ENCODE measurements around the gene STAP2. TPM values are rescaled to one million over a fixed set of nuclear protein-coding genes. Genes with fewer than 3 reads are reported as not detected.

The STAP2 gene
- total RNA-seq, 1 donor from 2014 or later, result 97.3 TPM

DNA sequence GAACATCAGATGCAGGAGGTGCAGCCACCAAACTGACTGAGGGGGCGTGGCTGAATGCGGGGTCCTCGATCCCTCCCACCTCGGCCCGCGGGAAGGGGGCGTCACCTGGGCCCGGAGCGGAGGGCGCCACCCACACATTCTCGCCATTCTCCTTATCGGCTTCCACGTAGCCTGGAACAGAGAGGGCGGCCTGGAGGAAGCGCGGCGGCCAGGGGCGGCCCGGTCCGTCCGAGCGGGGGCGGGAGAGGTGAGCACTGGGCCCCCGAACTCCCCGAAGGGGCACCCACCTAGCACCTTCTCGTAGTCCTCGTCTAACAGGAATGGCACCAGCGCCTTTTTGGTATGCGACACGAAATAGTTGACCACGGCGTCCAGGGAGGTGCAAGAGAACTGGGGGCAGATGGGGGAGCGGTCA lies 11.8 kb downstream of the STAP2 start:
- ATAC-seq, result no peak

DNA sequence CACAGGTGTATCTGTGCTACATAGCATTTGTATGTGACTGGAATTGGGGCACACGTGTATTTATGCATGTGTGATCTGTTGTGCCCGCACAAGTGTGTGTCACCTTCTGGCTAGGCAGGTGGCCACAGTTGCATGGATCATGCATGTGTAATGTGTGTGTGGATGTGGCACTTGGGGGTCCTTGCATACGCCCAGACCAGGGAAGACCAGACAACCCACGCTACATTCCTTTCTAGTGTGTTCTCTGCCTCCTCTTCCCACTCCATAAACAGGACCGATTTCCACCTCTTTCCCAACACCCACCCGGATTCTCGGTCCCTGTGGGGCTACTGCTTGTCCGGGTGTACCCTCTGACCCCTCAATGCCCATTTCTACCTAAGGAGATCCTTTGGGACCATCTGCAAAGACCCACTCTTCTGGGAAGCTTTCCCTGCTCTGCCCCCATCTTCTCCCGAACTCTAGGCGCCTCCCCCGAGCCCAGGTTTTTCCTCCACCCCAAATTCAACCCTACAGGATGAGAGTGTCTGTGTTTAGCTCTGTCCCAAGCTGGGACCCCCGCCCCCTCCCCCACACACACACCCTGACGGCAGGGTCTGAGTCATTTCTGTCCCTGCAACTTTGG lies 12.3 kb downstream of the STAP2 start:
- no peak for ATAC-seq

DNA sequence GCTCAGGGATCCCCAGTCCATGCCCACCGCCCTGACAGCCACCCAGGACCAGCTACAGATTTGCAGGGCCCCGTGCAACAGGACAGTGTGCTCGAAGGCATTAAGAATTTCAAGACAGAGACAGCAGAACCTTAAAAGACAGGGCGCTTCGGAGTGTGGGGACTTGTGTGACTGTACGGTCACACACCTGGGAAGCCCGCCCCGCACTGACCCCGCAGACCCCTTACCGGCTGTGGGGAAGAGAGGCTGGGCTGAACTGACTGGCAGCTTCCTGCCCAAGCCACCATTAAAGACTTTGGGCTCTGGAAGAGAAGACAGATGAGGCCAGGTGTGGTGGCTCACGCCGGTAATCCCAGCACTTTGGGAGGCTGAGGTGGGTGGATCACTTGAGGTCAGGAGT lies 14.4 kb downstream of the STAP2 start:
- no peak for ATAC-seq

DNA sequence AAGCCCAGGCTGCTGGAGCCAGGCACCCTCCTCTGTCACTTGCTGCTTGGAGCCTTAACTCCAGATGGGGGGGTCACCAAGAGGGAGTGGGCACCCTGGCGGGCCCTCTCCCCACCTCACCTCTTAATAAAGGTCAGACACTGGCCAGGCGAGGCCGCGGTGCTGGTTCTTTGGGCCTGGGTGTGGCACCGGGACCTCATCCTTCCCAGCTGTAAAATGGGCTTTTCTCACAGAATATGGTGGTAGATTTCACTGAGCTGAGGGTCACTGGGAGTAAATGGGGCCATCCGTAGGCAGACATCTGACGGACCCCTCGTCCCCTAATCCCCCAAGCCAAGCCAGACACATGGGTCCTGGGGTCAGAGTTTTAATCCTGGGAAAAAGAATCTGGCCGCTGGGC lies 14.9 kb downstream of the STAP2 start:
- no peak for ATAC-seq

DNA sequence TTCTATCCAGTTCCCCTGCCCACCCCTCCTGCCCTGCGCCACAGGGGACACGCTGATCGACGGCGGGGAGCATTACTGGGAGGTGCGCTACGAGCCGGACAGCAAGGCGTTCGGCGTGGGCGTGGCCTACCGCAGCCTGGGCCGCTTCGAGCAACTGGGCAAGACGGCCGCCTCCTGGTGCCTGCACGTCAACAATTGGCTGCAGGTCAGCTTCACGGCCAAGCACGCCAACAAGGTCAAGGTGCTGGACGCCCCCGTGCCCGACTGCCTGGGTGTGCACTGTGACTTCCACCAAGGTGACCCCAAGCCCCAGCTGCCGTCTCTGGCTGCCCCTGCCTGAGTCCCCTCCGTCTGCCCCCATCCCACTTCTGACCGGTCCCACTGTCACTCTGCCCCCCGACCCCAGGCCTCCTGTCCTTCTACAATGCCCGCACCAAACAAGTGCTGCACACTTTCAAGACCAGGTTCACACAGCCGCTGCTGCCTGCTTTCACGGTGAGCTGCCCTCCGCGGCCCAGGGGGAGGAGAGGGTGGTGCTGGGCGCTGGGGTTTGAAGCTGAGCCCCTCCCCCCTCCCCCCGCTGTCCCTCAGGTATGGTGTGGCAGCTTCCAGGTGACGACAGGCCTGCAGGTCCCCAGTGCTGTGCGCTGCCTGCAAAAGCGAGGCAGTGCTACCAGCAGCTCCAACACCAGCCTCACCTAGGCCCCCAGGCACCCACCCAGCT lies 15.5 kb downstream of the STAP2 start:
- ATAC-seq, result no peak

DNA sequence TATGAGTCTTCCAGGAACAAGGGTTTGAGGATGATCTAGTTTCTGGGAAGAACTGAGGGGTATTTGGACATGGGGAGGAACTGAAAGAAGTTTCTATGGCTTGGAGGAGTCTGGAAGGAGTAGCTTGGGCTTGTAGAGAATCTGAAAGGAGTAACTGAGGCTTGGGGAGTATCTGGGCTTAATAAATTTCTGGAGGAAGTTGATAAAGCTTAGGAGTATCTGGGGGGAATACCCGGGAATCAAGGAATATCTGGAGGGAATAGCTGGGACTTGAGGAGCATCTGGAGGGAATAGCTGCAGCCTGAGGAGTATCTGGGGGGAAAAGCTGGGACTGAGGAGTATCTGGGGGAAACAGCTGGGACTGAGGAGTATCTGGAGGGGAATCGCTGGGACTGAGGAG lies 18.2 kb downstream of the STAP2 start:
- no peak for ATAC-seq

DNA sequence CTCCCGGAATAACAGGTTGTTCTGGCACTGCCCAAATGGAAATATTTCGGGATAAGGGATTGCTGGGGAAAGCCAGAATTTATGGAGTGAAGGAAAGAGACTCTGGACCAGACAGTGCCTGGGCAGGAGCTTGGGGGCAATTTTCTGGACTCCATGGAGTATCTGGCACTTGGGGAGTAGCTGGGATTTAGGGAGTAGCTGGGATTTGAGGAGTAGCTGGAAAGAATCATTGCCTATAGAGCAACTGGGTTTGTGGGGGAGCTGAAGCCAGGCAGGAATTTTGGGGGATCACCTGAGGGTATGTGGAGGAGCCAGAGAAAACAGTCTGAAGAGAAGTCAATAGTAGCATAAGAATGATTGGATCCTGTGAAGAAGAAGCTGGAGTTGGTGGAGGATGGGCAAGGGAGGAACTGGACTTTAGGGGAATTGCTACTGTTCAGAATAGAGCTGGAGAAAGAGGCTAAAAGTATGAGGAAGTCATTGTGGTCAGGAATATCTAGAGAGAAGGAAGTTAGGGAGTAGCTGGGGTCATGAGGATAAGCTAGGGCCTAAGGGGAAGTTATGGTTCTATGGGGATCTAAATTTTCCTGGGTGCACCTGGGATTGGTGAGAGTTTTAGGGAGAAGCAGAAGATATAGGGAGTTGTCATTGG lies 19.4 kb downstream of the STAP2 start:
- no peak for ATAC-seq

DNA sequence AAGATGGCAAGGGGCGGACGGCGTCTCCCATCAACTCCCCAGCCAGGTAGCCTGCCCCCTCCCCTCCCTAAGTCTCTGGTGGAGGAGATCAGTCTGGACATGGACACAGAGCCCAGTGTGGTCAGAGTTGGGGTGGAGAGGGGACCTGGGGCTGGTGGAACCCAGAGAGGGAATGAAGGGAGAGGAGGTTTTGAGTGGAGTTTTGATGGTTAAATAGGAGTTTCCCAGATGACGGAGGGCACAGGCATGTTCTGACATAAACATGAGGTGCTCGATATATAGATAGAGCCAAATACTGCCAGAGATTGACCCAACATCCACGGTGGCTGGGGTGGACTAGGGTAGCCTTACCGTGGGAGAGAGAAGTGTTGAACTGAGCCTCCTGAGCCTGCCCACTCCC lies 20.2 kb downstream of the STAP2 start:
- ATAC-seq, result no peak

DNA sequence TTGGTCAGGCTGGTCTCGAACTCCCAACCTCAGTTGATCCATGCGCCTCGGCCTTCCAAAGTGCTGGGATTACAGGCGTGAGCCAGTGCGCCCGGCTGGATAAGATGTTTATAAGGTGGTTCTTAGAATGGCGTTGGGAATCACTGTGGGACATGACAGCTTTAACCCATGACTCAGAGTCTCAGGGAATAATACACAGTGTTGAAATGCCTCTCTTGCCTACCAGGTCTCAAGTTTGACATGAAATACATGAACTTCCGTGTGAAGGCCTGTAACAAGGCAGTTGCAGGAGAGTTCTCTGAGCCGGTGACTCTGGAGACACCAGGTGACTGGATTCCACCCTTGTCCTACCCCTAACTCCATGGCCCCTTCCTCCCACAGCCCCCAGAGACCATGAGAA lies 21.7 kb downstream of the STAP2 start:
- ATAC-seq, result peak; percentile 72

GRCh38 chr19:4313847-4314490 lies 24.7 kb downstream of the STAP2 start:
- ATAC-seq, result no peak

DNA sequence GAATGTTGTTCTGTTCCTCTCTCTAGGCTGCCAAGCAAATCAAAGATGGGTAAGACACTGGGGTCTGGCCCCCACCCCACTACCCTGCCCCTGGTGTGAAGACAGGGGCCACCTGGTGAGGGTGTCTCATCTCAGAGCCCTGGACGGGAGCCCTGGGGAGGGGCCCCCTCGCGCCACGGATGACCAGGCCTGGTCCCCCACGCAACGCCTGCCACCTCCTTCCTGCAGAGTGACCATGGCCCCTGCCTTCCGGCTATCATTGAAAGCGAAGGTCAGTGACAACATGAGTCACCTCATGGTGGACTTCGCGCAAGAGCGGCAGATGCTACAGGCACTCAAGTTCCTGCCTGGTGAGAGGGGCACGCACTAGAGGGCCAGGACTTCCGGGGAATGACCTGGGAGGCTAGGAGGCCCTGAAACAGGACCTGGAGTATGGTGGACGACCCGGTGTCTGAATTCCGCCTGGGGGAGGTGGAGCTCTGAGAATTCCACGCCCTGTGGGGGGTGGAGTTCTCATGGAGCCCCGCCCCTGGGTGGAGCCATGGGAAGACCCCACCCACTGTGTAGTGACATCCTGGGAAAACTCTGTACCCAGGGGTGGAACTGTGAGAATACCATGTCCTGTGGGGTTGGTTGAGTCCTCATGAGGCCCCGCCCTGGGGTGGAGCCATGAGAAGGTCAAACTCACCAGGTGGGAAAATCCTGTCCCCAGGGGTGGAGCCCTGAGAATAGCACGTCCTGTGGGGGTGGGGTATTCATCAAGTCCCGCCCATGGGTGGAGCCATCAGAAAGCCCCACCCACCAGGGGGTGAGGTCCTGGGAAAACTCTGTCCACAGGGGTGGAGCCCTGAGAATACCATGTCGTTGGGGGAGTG lies 28.1 kb downstream of the STAP2 start:
- peak; percentile 49 for ATAC-seq

GRCh38 chr19:4305659-4306058 lies 33.0 kb downstream of the STAP2 start:
- ATAC-seq, result peak; percentile 13

DNA sequence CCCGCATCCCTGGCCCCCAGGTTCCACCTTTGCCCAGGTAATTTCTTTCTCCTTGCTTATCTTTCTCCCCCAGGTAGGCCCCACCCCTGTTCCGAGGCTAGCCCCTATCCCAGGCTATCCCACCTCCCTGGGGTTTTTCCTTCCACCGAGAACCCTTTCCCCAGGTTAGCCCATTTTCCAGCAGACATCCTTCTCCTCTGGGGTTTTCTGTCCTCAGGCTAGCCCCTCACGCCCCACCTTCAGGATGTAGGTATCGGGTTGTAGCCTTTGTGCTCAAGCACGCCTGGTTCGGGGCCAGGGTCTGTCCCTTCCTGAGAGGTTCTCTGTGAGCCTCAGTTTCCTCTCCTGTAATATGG lies 33.4 kb downstream of the STAP2 start:
- no peak for ATAC-seq

- no peak for ATAC-seq
These were observed 33.9 kb downstream of the STAP2 start, which contains the start of gene FSD1 for GRCh38 chr19:4304538-4305256. Gene FSD1, plus strand, starts transcription at chr19:4304598. Its CDS starts 149 bp downstream, at chr19:4304747.

- no peak for ATAC-seq
These were observed 34.6 kb downstream of the STAP2 start for GRCh38 chr19:4303819-4304537.

DNA sequence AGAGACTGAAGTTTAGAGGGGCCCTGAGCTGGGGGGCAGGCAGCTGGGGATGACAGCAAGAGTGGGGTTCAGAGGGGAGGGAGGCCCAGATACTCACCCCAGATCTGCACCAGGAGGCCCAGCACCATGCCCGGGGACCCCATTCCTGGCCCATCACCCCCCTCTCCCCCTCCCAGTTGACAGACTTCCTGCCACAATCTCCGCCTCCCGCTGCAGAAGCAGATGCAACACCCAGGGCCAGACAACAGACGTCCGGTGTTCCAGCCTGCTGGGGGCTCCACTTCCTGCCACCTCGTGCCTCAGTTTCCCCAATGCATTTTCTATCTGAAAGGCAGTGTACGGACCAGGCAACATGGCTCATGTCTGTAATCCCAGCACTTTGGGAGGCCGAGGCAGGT lies 36.4 kb downstream of the STAP2 start, which contains the start of gene TMIGD2:
TSS of gene TMIGD2 (minus strand) at position 147 of the 398 bp plus-strand sequence. CDS start at position 143, 4 bp downstream.
- ATAC-seq, result no peak

- ATAC-seq, result no peak
These were observed 36.9 kb downstream of the STAP2 start for GRCh38 chr19:4301590-4302242.

DNA sequence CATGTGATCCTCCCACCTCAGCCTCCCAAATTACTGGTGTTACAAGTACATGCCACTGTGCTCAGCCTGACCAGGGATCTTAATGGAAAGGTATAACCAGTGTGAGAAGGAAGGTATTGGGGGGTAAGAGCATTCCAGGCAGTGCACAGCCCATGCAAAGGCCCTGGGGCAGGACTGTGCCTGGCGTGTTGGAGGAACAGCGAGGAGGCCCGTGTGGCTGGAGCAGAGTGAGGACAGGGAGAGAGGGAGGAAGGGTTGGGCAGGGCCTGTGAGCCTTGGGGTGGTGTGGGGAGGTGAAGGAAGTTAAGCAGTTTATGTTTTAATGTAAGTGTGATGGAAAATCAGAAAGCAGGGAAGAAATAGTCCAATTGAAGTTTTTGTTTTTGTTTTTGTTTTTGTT lies 38.0 kb downstream of the STAP2 start:
- no peak for ATAC-seq

DNA sequence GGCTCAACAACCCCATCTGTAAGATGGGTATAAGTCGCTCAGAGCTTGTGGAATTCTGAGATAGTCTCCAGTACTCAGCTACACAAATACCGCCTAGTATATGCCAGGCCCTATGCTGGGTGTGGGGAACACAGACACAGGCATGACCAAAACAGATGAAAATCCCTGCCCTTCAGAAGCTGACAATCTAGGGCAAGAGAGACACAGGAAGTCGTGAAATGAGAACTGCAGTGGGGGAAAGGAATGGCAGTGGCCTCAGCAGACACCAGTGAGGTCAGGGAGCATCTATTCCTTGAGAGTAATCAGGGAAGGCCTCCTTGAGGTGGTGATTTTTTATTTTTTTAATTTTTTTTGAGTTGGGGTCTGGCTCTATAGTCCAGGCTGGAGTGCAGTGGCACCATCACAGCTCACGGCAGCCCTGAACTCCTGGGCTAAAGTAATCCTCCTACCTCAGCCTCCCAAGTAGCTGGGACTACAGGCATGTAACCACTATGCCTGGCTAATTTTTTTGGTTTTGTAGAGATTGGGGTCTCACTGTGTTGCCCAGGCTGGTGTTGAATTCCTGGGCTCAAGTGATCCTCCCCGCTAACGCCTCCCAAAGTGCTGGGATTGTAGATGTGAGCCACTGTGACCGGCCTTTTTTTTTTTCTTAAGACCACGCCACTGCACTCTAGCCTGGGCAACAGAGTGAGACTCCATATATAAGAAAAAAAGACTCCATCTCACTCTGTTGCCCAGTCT lies 39.6 kb downstream of the STAP2 start:
- no peak for ATAC-seq
